Measurements from ENCODE around the gene DIDO1.

The DIDO1 gene

DNA sequence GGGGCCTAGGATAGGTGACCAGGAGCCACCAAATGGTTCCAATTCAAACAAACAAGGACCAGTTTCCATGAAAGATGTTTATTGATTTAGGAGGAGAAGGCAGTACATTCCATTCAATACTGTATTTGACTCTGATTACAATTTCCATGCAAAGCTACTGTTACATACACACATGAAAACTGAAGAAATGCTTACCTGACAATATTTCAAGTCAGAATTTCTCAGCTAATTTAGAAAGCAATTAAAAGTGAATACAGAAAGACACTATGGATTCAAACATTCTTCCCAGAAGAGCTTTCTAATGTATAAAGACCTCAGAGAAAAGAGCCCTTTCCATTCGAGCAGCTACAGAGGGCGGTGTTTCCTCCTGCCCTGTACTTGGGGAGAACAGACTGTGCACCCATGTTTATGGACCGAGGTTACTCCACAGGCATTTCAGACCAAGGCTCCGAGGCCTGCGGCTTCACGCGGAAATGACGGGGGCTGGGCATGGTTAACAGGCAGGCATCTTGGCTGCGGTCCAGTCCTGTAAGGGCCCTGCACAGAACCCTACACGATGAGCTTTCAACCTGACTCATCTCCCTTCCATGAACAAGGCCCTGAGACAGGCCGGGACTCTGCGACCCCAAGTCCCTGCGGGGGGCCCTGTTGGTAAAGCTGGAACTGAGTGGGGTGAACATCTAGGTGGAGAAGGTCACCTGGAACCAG is 39.0 kb downstream of the DIDO1 start:
- H3K27ac ChIP-seq (ENCODE audit: low read depth, low read length), result no peak overlapping the region

DNA sequence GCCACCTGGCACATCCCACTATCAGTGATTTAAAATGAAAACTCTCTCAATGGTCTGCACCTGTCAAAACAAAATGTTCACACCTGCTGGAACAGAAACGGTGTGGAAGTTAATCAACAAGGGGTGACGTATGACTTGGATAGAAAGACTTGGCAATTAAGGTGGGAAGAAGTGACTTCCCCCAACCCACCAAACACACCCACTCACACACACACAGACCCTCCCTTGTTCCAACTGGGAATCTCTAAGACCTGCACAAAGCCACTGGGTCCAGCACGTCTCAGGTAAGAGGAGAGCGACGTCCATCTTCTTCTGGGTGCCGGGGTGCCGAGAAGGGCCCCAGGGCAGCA is 39.6 kb downstream of the DIDO1 start:
- Histone ChIP-seq H3K9ac (ENCODE audit: low read length) (no peak overlapping the region), H3K36me3 (ENCODE audit: control insufficient read depth, insufficient read depth, low read length) (peaks cover 61% of the 10 kb centered on the region), H3K9me3 (ENCODE audit: control insufficient read depth, insufficient read depth, low read depth, low read length) (no peaks in the 10 kb centered on the region), H3K27ac (ENCODE audit: low read depth, low read length) (no peak overlapping the region), H3K4me3 (ENCODE audit: low read depth, low read length) (no peak overlapping the region), H3K4me1 (ENCODE audit: control insufficient read depth, insufficient read depth, low read length) (peaks cover 25% of the 10 kb centered on the region), H3K27me3 (ENCODE audit: control insufficient read depth, insufficient read depth, low read length) (no peaks in the 10 kb centered on the region)

More for the DNA sequence above, 39.0 kb downstream of the DIDO1 start:
- no peak overlapping the region for H3K4me3 ChIP-seq (ENCODE audit: low read depth, low read length)
- H3K9ac ChIP-seq (ENCODE audit: low read length), result no peak overlapping the region
- H3K36me3 ChIP-seq (ENCODE audit: control insufficient read depth, insufficient read depth, low read length), result peaks cover 63% of the 10 kb centered on the region
- peaks cover 25% of the 10 kb centered on the region for H3K4me1 ChIP-seq (ENCODE audit: control insufficient read depth, insufficient read depth, low read length)
- no peaks in the 10 kb centered on the region for H3K9me3 ChIP-seq (ENCODE audit: control insufficient read depth, insufficient read depth, low read depth, low read length)
- no peaks in the 10 kb centered on the region for H3K27me3 ChIP-seq (ENCODE audit: control insufficient read depth, insufficient read depth, low read length)

DNA sequence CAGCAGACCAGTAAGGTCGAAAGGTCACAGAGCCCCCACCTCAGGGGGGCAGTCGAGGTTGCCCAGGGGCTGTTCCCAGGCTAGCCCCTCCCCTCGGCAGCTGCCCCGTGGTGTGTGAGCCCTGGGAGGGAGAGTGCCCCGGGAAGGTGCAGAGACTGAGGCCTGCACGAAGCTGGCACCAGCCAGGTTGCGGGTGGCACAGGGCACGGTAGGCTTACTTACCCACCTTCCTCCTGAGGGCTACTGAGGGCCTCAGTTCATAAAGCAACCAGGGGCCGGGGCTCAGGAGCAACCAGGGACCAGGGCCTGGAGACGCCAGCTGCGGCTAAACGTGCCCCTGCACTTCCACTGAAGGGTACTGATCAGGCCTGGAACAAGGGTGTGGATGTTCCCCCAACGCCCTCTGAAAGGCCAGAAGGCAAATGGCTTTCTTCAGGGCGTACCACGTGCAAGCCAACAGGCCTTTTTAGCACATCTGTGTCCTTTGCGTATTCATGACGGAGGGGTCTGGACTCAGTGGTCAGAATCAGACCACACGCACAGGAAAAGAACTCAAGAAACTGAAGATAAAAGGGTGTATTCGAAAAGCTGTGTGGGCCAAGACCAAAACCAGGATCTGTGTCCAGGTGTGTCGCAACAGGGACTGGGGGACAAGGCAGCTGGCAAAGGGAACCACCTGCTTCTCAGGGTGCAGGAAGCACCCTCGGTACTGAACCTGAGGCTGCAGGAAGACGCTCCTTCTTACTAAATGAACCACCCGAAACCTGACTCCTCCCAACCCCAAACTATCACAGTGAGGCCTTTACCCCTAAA is 40.2 kb downstream of the DIDO1 start:
- H3K4me1 ChIP-seq (ENCODE audit: control insufficient read depth, insufficient read depth, low read length), result peaks cover 25% of the 10 kb centered on the region
- no peak overlapping the region for H3K27ac ChIP-seq (ENCODE audit: low read depth, low read length)
- no peaks in the 10 kb centered on the region for H3K9me3 ChIP-seq (ENCODE audit: control insufficient read depth, insufficient read depth, low read depth, low read length)
- H3K27me3 ChIP-seq (ENCODE audit: control insufficient read depth, insufficient read depth, low read length), result no peaks in the 10 kb centered on the region
- H3K36me3 ChIP-seq (ENCODE audit: control insufficient read depth, insufficient read depth, low read length), result peaks cover 61% of the 10 kb centered on the region
- H3K9ac ChIP-seq (ENCODE audit: low read length), result no peak overlapping the region
- no peak overlapping the region for H3K4me3 ChIP-seq (ENCODE audit: low read depth, low read length)

DNA sequence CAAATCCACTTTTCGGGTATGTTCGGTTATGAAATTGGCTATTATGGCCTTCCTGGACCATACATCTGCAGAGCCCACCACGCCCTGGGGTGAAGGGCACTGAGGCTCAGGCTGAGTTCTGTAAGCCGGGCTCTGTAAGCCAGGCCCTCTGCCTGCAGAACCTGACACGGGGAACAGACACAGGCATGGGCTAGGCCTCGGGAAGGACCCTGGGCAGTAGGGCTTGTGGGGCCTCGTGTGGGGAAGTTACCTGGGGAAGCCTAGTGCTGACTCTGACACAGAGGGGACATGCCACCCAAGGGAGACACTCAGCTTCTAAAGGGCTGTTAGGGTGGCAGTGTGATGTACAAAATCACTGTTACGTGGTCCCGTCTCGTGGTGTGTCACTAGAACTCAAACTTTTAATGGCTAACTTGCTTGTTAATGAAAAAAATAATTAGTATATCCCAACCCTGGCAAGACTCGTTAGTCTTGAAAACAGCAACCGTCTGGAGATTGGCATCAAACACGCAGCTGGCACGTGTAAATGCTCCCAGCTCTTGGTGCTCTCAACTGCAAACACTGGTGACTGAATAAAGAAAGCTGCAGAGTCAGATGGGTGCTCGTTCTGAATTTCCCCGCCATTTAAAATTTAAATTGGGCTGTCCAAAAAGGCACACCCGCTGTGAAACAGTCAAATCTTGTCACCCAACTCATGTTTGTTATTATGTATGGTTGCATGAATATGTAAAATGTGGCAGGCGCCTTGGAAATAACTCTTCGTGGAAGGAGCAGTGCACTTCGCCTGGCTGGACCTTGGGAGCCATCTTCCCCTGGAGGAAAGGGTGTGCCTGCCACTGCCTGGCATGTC is 41.0 kb downstream of the DIDO1 start:
- H3K4me1 ChIP-seq (ENCODE audit: control insufficient read depth, insufficient read depth, low read length), result peaks cover 25% of the 10 kb centered on the region
- H3K27ac ChIP-seq (ENCODE audit: low read depth, low read length), result no peak overlapping the region
- H3K9ac ChIP-seq (ENCODE audit: low read length), result no peak overlapping the region
- peaks cover 53% of the 10 kb centered on the region for H3K36me3 ChIP-seq (ENCODE audit: control insufficient read depth, insufficient read depth, low read length)
- H3K27me3 ChIP-seq (ENCODE audit: control insufficient read depth, insufficient read depth, low read length), result no peaks in the 10 kb centered on the region
- no peaks in the 10 kb centered on the region for H3K9me3 ChIP-seq (ENCODE audit: control insufficient read depth, insufficient read depth, low read depth, low read length)
- no peak overlapping the region for H3K4me3 ChIP-seq (ENCODE audit: low read depth, low read length)

DNA sequence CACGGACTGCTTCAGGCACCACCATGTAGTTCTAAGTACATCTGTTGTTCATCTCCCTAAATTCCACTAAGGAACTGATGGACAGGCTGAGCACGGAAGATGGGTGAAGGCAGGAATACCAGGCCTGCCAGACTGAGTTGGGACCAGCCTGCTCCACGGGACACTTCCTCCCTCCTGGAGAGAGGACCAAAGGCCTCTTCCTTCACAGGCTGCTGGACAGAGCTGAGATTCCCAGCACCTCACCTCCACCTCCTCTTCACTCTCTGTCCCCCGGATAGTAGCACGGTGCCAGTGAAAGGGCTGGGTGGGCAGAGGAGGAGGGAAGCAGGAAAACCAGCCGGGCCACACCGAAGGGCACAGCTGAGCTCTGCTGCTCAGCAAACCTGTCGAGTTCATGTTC is 41.7 kb downstream of the DIDO1 start:
- Histone ChIP-seq H3K4me1 (ENCODE audit: control insufficient read depth, insufficient read depth, low read length) (peaks cover 29% of the 10 kb centered on the region), H3K9me3 (ENCODE audit: control insufficient read depth, insufficient read depth, low read depth, low read length) (no peaks in the 10 kb centered on the region), H3K27me3 (ENCODE audit: control insufficient read depth, insufficient read depth, low read length) (no peaks in the 10 kb centered on the region), H3K36me3 (ENCODE audit: control insufficient read depth, insufficient read depth, low read length) (peaks cover 46% of the 10 kb centered on the region), H3K4me3 (ENCODE audit: low read depth, low read length) (no peak overlapping the region), H3K27ac (ENCODE audit: low read depth, low read length) (no peak overlapping the region), H3K9ac (ENCODE audit: low read length) (no peak overlapping the region)

DNA sequence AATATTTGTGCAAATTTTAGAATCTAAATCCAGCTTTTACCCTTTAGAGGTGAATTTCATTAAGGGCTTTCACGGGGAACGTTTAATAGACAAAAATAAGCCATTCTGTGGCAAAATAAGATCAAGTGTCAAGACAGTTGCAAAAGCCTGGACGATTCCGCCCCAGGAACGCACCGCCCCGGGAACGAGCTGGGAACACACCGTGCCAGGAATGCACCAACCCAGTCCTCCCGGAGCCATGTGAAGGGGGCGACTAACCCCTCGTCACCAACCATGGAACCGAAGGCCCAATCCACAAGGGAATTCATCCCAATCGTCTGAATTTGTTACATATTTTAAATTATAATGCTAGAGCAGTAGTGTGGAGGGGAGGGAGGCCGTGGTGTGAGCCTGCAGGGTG is 43.9 kb downstream of the DIDO1 start:
- H3K27me3 ChIP-seq (ENCODE audit: control insufficient read depth, insufficient read depth, low read length), result no peaks in the 10 kb centered on the region
- H3K4me1 ChIP-seq (ENCODE audit: control insufficient read depth, insufficient read depth, low read length), result peaks cover 42% of the 10 kb centered on the region
- no peaks in the 10 kb centered on the region for H3K9me3 ChIP-seq (ENCODE audit: control insufficient read depth, insufficient read depth, low read depth, low read length)
- no peak overlapping the region for H3K4me3 ChIP-seq (ENCODE audit: low read depth, low read length)
- no peak overlapping the region for H3K9ac ChIP-seq (ENCODE audit: low read length)
- no peak overlapping the region for H3K27ac ChIP-seq (ENCODE audit: low read depth, low read length)
- H3K36me3 ChIP-seq (ENCODE audit: control insufficient read depth, insufficient read depth, low read length), result peaks cover 25% of the 10 kb centered on the region

DNA sequence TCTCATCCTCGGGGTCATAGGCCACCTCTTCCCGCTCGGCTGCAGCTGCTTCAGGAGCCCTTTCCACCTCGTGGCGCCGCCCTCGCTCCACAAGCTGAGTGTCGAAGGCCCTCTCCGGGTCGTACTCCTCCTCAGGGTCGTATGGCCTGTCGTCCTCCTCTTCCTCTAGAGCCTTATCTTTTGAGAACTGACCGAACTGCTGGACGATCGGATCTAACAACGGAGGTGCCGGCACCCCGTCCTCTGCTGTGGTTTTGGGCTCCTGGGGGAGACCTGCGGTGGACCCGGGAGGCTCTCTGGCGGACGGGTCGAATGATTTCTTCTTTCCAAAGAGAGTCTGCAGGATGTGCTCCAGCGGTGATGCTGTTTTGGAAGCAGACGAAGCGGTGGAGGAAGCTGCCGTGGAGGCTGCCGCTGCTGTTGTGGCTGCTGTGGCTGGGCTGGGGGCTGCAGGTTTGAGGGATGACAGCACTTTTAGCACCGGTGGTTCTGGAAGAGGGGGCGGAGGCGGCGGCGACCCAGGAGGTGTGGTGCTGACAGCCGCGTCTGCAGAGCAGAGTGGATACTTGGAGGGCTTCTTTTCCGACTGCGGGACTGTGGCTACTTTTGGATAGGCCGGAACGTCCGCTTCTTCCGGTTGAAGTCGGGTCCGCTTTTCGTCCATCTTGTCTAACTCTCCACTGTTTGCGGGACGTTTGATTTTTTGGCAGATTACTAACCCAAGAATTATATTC is 44.5 kb downstream of the DIDO1 start:
- no peak overlapping the region for H3K4me3 ChIP-seq (ENCODE audit: low read depth, low read length)
- no peaks in the 10 kb centered on the region for H3K27me3 ChIP-seq (ENCODE audit: control insufficient read depth, insufficient read depth, low read length)
- H3K9me3 ChIP-seq (ENCODE audit: control insufficient read depth, insufficient read depth, low read depth, low read length), result no peaks in the 10 kb centered on the region
- H3K9ac ChIP-seq (ENCODE audit: low read length), result no peak overlapping the region
- H3K27ac ChIP-seq (ENCODE audit: low read depth, low read length), result no peak overlapping the region
- peaks cover 42% of the 10 kb centered on the region for H3K4me1 ChIP-seq (ENCODE audit: control insufficient read depth, insufficient read depth, low read length)
- H3K36me3 ChIP-seq (ENCODE audit: control insufficient read depth, insufficient read depth, low read length), result peaks cover 19% of the 10 kb centered on the region

DNA sequence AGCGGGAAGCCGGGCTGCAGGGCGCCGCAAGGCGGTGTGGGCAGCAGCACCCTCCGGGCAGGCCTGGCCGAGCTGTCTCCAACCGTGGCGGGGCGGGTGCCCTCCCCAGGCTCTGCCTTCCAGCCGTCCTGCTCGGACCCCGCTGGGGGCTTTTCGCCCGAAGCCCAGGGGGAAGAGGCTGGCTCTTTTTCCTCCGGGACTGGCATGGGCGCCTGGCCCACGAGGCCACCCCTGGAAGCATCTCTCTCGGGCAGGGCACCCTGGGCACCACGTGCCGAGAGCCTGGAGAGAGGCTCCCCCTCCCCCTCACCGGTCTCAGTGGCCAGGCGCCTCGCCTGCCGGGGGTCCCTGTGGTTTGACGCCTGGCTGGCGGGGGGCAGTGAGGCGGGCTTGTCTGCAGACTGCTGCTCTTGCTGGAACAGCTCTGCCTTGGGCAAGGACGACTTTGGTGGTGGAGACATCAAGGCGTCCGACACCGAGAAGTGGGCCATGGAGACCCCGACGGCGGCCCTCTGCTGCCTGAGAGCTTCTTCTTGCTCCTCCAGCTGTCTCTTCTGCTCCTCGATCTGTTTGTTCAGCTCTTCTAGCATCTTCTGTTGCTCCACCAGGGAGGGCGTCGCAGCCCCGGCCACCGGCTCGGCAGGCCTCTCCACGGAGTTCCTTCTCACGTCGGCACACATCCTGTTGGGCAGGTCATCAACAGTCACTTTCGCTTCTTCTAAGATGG is 45.2 kb downstream of the DIDO1 start:
- peaks cover 12% of the 10 kb centered on the region for H3K36me3 ChIP-seq (ENCODE audit: control insufficient read depth, insufficient read depth, low read length)
- H3K27ac ChIP-seq (ENCODE audit: low read depth, low read length), result no peak overlapping the region
- H3K9me3 ChIP-seq (ENCODE audit: control insufficient read depth, insufficient read depth, low read depth, low read length), result no peaks in the 10 kb centered on the region
- no peaks in the 10 kb centered on the region for H3K27me3 ChIP-seq (ENCODE audit: control insufficient read depth, insufficient read depth, low read length)
- peaks cover 39% of the 10 kb centered on the region for H3K4me1 ChIP-seq (ENCODE audit: control insufficient read depth, insufficient read depth, low read length)
- H3K4me3 ChIP-seq (ENCODE audit: low read depth, low read length), result no peak overlapping the region
- H3K9ac ChIP-seq (ENCODE audit: low read length), result no peak overlapping the region

DNA sequence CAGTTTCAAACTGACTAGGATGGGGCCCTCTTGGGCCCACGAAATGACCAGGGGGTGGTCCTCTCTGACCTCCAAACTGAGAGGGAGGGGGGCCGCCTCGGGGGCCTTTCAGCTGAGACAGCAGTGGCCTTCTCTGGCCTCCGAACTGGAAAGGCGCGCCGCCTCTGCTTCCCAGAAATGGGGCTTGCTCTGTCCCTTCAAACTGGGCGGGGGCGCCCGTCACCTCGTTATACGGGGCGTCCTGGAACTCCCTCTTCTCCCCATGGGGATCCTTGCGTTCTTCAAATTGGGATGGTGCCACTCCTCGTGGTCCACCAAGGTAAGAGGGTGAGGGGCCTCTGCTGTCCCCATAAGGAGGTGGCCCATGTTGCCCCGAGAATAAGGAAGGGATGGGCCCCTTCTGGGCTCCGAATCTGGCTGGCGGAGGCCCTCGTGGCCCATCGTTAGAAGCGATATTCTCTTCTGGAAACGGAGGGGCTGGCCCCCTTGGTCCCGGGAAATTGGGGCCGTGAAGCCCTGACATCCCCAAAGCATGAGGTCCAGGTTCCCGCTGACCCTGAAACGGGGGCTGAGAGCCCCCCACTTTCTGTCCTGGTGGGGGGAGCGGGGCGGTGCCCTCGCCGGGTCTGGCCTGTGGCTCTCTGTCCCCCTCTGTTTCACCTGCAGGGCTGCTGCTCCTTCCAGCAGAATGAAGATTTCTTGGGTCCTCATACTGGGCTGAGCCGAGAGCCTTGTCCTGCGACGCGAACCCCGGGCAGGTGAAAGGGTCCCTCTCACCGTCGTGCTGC is 46.0 kb downstream of the DIDO1 start:
- Histone ChIP-seq H3K9ac (ENCODE audit: low read length) (no peak overlapping the region), H3K9me3 (ENCODE audit: control insufficient read depth, insufficient read depth, low read depth, low read length) (no peaks in the 10 kb centered on the region), H3K4me1 (ENCODE audit: control insufficient read depth, insufficient read depth, low read length) (peaks cover 36% of the 10 kb centered on the region), H3K4me3 (ENCODE audit: low read depth, low read length) (no peak overlapping the region), H3K27me3 (ENCODE audit: control insufficient read depth, insufficient read depth, low read length) (no peaks in the 10 kb centered on the region), H3K27ac (ENCODE audit: low read depth, low read length) (no peak overlapping the region), H3K36me3 (ENCODE audit: control insufficient read depth, insufficient read depth, low read length) (peaks cover 11% of the 10 kb centered on the region; the same call in 1 of the 2 replicates)
